H9 (cell line): ENCODE measurements around the gene TESK2. TPM values are rescaled to one million over a fixed set of nuclear protein-coding genes. Genes with fewer than 3 reads are reported as not detected.

Experiments used
- DNase-seq: peaks from one replicate; pipeline ENCODE4 v3.0.0-alpha.2; 2017
- H2AFZ ChIP-seq: one replicate; pipeline ENCODE4 v1.6.1; 2013; ENCODE audit warnings: mild to moderate bottlenecking, low read length, control low read depth, moderate library complexity
- H2AK5ac ChIP-seq: 2 replicates; pipeline ENCODE4 v1.6.1; 2013; ENCODE audit warnings: low read length, control low read depth, mixed read lengths; ENCODE audit not compliant: insufficient read length
- H2BK120ac ChIP-seq: one replicate; pipeline ENCODE4 v1.6.1; 2013; ENCODE audit warnings: low read depth, mild to moderate bottlenecking, low read length, control low read depth, inconsistent platforms; ENCODE audit not compliant: poor library complexity, severe bottlenecking
- H2BK12ac ChIP-seq: 2 replicates; pipeline ENCODE4 v1.6.1; 2013; ENCODE audit warnings: low read length, control low read depth, mixed read lengths, low read depth; ENCODE audit not compliant: insufficient read length
- H2BK15ac ChIP-seq: 2 replicates; pipeline ENCODE4 v1.6.1; 2013; ENCODE audit warnings: low read depth, low read length, control low read depth
- H2BK20ac ChIP-seq: one replicate; pipeline ENCODE4 v1.6.1; 2013; ENCODE audit warnings: low read depth, mild to moderate bottlenecking, low read length, control low read depth, inconsistent platforms; ENCODE audit not compliant: poor library complexity, severe bottlenecking
- H2BK5ac ChIP-seq: 2 replicates; pipeline ENCODE4 v1.6.1; 2013; ENCODE audit warnings: low read length, control low read depth, mixed read lengths; ENCODE audit not compliant: insufficient read length
- H3K14ac ChIP-seq: 2 replicates; pipeline ENCODE4 v1.6.1; 2013; ENCODE audit warnings: low read length, control low read depth; ENCODE audit not compliant: insufficient read depth
- H3K18ac ChIP-seq: 2 replicates; pipeline ENCODE4 v1.6.1; 2013; ENCODE audit warnings: low read depth, mild to moderate bottlenecking, mixed read lengths, low read length, control low read depth; ENCODE audit not compliant: insufficient read length
- H3K23ac ChIP-seq: 2 replicates; pipeline ENCODE4 v1.6.1; 2013; ENCODE audit warnings: low read length, control low read depth, mixed read lengths, low read depth; ENCODE audit not compliant: insufficient read length
- H3K23me2 ChIP-seq: 2 replicates; pipeline ENCODE4 v1.6.1; 2013; ENCODE audit warnings: low read depth, mild to moderate bottlenecking, mixed read lengths, low read length, control low read depth; ENCODE audit not compliant: insufficient read length, poor library complexity, severe bottlenecking
- H3K27ac ChIP-seq: 2 replicates; pipeline ENCODE4 v1.5.1; 2013; ENCODE audit warnings: low read length, control low read depth, mixed read lengths, low read depth; ENCODE audit not compliant: insufficient read length
- H3K27me3 ChIP-seq: 2 replicates; pipeline ENCODE4 v1.6.1; 2013; ENCODE audit warnings: low read length, control low read depth, inconsistent platforms; ENCODE audit not compliant: insufficient read depth
- H3K4ac ChIP-seq: 2 replicates; pipeline ENCODE4 v1.6.1; 2013; ENCODE audit warnings: low read depth, mild to moderate bottlenecking, control low read depth, inconsistent platforms, low read length, moderate library complexity
- H3K4me1 ChIP-seq: 2 replicates; pipeline ENCODE4 v1.6.1; 2013; ENCODE audit warnings: low read length, control low read depth, inconsistent platforms; ENCODE audit not compliant: insufficient read depth
- H3K4me2 ChIP-seq: 2 replicates; pipeline ENCODE4 v1.6.1; 2013; ENCODE audit warnings: low read length, control low read depth, mixed read lengths; ENCODE audit not compliant: insufficient read length, insufficient read depth
- H3K56ac ChIP-seq: 2 replicates; pipeline ENCODE4 v1.6.1; 2013; ENCODE audit warnings: low read depth, mild to moderate bottlenecking, mixed read lengths, low read length, control low read depth; ENCODE audit not compliant: insufficient read length
- H3K79me1 ChIP-seq: 2 replicates; pipeline ENCODE4 v1.6.1; 2013; ENCODE audit warnings: low read depth, mild to moderate bottlenecking, moderate library complexity, low read length, control low read depth, inconsistent platforms; ENCODE audit not compliant: insufficient read depth, poor library complexity, severe bottlenecking
- H3K79me2 ChIP-seq: 2 replicates; pipeline ENCODE4 v1.6.1; 2013; ENCODE audit warnings: low read length, control low read depth, inconsistent platforms; ENCODE audit not compliant: insufficient read depth
- H3K9ac ChIP-seq: 2 replicates; pipeline ENCODE4 v1.6.1; 2013; ENCODE audit warnings: low read length, control low read depth, mixed read lengths; ENCODE audit not compliant: insufficient read length; ENCODE audit errors: extremely low read depth
- H3K9me3 ChIP-seq: one replicate; pipeline ENCODE4 v1.6.1; 2013; ENCODE audit warnings: low read depth, low read length, inconsistent platforms; ENCODE audit not compliant: control insufficient read depth
- H3T11ph ChIP-seq: one replicate; pipeline ENCODE4 v1.6.1; 2013; ENCODE audit warnings: mild to moderate bottlenecking, low read length, control low read depth, inconsistent platforms
- H4K20me1 ChIP-seq: one replicate; pipeline ENCODE4 v1.6.1; 2013; ENCODE audit not compliant: control insufficient read depth, insufficient read length, insufficient read depth
- H4K5ac ChIP-seq: 2 replicates; pipeline ENCODE4 v1.6.1; 2013; ENCODE audit warnings: low read depth, mild to moderate bottlenecking, mixed read lengths, low read length, control low read depth; ENCODE audit not compliant: insufficient read length
- H4K8ac ChIP-seq: replicated peaks from 2 replicates; pipeline ENCODE4 v1.6.1; 2013; ENCODE audit warnings: low read length, control low read depth, mixed read lengths, low read depth; ENCODE audit not compliant: insufficient read length
- H4K91ac ChIP-seq: 2 replicates; pipeline ENCODE4 v1.6.1; 2013; ENCODE audit warnings: low read depth, mild to moderate bottlenecking, moderate library complexity, mixed read lengths, low read length, control low read depth; ENCODE audit not compliant: insufficient read length
- H3K27ac Mint-ChIP-seq, 3 experiments: 2 replicates in 2 of 3; 3 replicates in 1 of 3; pipeline ENCODE4 v1.8.0; 2020 to 2021; ENCODE audit warnings: mixed read lengths in 3 of 3, mild to moderate bottlenecking in 1 of 3, moderate library complexity in 1 of 3
- H3K27me3 Mint-ChIP-seq: 2 replicates; pipeline ENCODE4 v1.8.0; 2021; ENCODE audit warnings: low read depth, mild to moderate bottlenecking, moderate library complexity, mixed read lengths
- H3K36me3 Mint-ChIP-seq, 3 experiments: 2 replicates in 2 of 3; 3 replicates in 1 of 3; pipeline ENCODE4 v1.8.0; 2020 to 2021; ENCODE audit warnings: low read depth in 3 of 3, mixed read lengths in 3 of 3; ENCODE audit not compliant: insufficient read depth in 1 of 3
- H3K4me1 Mint-ChIP-seq, 2 experiments: 2 replicates each; pipeline ENCODE4 v1.8.0; 2020; ENCODE audit warnings: mixed read lengths in 2 of 2
- H3K4me3 Mint-ChIP-seq, 2 experiments: 2 replicates in 1 of 2; 3 replicates in 1 of 2; pipeline ENCODE4 v1.8.0; 2020 to 2021; ENCODE audit warnings: mild to moderate bottlenecking in 2 of 2, mixed read lengths in 2 of 2, moderate library complexity in 1 of 2
- H3K9me3 Mint-ChIP-seq, 2 experiments: 2 replicates in 1 of 2; 3 replicates in 1 of 2; pipeline ENCODE4 v1.8.0; 2020; ENCODE audit warnings: mild to moderate bottlenecking in 2 of 2, mixed read lengths in 2 of 2, moderate library complexity in 1 of 2
- WGBS: extraction: QIAGEN DNeasy Blood & Tissue Kit; methylation state at CpG from one replicate; pipeline ENCODE4 v1.1.7; 2013; ENCODE audit warnings: missing lambda C conversion rate, low lambda C conversion rate, mixed read lengths; ENCODE audit not compliant: insufficient read length; ENCODE audit errors: extremely low coverage; 5-methylcytosine and 5-hydroxymethylcytosine counted together
- total RNA-seq: library from RNA; stranded (reverse); gene quantifications from 2 replicates; pipeline ENCODE4 v1.2.1, GENCODE V29; 2021
- TF ChIP-seq, protein P1 (sequence below): fragments of 200-600 bp; sonication (generic); conservative IDR thresholded peaks from 3 replicates; pipeline ENCODE4 v1.8.0; 2021; ENCODE audit warnings: antibody characterized with exemption, mild to moderate bottlenecking

TESK2 gene
- total RNA-seq, 1 experiment from 2014 or later: 7.2 TPM

DNA sequence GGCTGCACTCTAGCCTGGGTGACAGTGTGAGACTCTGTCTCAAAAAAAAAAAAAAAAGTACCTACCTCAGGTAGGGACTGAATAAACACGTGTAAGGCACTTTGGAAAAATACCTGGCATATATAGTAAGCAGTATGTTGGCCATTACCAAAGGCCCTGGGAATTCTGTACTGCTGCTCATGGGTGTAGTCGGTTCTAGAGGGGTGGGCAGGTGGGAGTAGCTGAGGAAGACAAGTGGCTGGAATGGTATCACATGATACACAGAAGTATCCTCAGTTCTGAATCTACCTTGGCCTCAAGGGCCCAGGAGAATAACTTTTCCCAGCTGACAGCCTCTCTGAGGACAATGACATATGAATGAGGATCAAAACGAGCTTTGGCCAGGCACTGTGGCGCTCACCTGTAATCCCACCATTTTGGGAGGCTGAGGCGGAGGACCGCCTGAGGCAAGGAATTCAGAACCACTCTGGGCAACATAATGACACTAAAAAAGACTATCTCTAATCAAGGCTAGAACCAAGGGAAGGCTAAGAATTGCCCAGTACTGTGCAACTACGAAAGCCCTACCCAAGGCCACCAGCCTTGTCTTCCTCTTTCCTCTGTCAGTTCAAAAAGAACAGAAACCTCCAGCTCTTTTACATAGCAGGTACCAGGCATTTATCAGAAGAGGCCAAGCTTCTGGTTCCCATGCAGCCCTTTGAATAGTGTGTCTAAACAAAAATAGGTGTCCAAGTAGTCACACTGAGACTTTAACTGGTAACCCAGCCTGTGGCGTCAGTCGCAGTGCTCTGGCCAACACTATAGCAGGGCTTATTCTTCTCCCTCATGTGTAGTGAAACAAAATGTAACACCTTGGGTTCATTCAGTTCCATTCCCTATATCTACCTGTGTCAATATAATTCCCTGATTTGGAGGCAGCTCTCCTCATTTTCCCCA, 19.3 kb upstream of the TESK2 start:
- no peak overlapping the region for H2BK20ac ChIP-seq
- no peaks in the 10 kb centered on the region for H3K27me3 ChIP-seq
- H4K8ac ChIP-seq: no peak overlapping the region
- no peak overlapping the region for H3K9ac ChIP-seq
- H3K9me3 Mint-ChIP-seq: no peaks in the 10 kb centered on the region
- H4K20me1 ChIP-seq: peaks cover 5% of the 10 kb centered on the region
- TF ChIP-seq, protein P1, sequence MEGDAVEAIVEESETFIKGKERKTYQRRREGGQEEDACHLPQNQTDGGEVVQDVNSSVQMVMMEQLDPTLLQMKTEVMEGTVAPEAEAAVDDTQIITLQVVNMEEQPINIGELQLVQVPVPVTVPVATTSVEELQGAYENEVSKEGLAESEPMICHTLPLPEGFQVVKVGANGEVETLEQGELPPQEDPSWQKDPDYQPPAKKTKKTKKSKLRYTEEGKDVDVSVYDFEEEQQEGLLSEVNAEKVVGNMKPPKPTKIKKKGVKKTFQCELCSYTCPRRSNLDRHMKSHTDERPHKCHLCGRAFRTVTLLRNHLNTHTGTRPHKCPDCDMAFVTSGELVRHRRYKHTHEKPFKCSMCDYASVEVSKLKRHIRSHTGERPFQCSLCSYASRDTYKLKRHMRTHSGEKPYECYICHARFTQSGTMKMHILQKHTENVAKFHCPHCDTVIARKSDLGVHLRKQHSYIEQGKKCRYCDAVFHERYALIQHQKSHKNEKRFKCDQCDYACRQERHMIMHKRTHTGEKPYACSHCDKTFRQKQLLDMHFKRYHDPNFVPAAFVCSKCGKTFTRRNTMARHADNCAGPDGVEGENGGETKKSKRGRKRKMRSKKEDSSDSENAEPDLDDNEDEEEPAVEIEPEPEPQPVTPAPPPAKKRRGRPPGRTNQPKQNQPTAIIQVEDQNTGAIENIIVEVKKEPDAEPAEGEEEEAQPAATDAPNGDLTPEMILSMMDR: no peak
- no peaks in the 10 kb centered on the region; the same call in 1 of the 2 replicates for H3K27me3 Mint-ChIP-seq
- H3K4me2 ChIP-seq: no peak overlapping the region
- H4K91ac ChIP-seq: no peak overlapping the region
- H3K36me3 Mint-ChIP-seq: peaks cover 47 to 69% (median 60%) of the 10 kb centered on the region in 3 experiments; a peak in 6 of 7 replicates
- no peak overlapping the region for H3K56ac ChIP-seq
- H2BK12ac ChIP-seq: no peak overlapping the region
- no peaks in the 10 kb centered on the region for H3K79me1 ChIP-seq
- H3K27ac Mint-ChIP-seq: peak overlapping the region in 1 of 3 experiments; percentile 55; a peak in 2 of 7 replicates
- no peak overlapping the region for H3K14ac ChIP-seq
- no peaks in the 10 kb centered on the region for H3K4me1 Mint-ChIP-seq
- no peak for DNase-seq
- H4K5ac ChIP-seq: no peak overlapping the region
- H3K4ac ChIP-seq: no peak overlapping the region
- no peaks in the 10 kb centered on the region for H3K23me2 ChIP-seq
- no peaks in the 10 kb centered on the region for H3K79me2 ChIP-seq
- H2BK5ac ChIP-seq: no peak overlapping the region
- H2BK15ac ChIP-seq: no peak overlapping the region
- H3K4me3 Mint-ChIP-seq: no peak overlapping the region
- no CpG with 5 or more reads among the region's 9 CpGs for WGBS
- H2AK5ac ChIP-seq: no peak overlapping the region
- H2AFZ ChIP-seq: no peak overlapping the region
- no peak overlapping the region for H3T11ph ChIP-seq
- no peaks in the 10 kb centered on the region for H3K9me3 ChIP-seq
- H3K4me1 ChIP-seq: no peaks in the 10 kb centered on the region
- no peak overlapping the region for H3K27ac ChIP-seq
- no peak overlapping the region for H2BK120ac ChIP-seq
- H3K23ac ChIP-seq: no peak overlapping the region
- H3K18ac ChIP-seq: no peak overlapping the region
